OCI-LY1 (cell line): Measurements from ENCODE around the gene MIA3.
"Not testable (repeated sequence)": the region's sequence is repeated elsewhere in the genome, so short reads cannot be mapped to it uniquely, and the experiment has no call there.

Experiments
- EZH2 ChIP-seq: fragments of 200-600 bp; sonication (generic), shearing (Covaris generic); IDR thresholded peaks from 2 replicates; pipeline ENCODE4 v1.8.0; 2017; ENCODE audit warnings: borderline replicate concordance, mixed run types, mild to moderate bottlenecking, antibody characterized with exemption, low read length, moderate library complexity, mixed read lengths
- TF ChIP-seq, protein P1 (sequence below): fragments of 200-600 bp; sonication (generic), shearing (Covaris generic); IDR thresholded peaks from 2 replicates; pipeline ENCODE4 v1.5.1; 2017; ENCODE audit warnings: mild to moderate bottlenecking, antibody characterized with exemption, low read length, moderate library complexity, mixed read lengths

DNA sequence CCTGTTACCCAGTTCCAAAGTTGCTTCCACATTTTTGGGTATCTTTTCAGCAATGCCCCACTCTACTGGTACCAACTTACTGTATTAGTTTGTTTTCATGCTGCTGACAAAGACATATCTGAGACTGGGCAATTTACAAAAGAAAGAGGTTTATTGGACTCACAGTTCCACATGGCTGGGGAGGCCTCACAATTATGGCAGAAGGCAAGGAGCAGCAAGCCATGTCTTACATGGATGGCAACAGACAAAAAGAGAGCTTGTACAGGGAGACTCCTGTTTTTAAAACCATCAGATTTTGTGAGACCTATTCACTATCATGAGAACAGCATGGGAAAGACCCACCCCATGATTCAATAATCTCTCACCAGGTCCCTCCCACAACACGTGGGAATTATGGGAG lies 8.8 kb upstream of the MIA3 start:
- not testable (repeated sequence) for TF ChIP-seq EZH2
- TF ChIP-seq, protein P1, sequence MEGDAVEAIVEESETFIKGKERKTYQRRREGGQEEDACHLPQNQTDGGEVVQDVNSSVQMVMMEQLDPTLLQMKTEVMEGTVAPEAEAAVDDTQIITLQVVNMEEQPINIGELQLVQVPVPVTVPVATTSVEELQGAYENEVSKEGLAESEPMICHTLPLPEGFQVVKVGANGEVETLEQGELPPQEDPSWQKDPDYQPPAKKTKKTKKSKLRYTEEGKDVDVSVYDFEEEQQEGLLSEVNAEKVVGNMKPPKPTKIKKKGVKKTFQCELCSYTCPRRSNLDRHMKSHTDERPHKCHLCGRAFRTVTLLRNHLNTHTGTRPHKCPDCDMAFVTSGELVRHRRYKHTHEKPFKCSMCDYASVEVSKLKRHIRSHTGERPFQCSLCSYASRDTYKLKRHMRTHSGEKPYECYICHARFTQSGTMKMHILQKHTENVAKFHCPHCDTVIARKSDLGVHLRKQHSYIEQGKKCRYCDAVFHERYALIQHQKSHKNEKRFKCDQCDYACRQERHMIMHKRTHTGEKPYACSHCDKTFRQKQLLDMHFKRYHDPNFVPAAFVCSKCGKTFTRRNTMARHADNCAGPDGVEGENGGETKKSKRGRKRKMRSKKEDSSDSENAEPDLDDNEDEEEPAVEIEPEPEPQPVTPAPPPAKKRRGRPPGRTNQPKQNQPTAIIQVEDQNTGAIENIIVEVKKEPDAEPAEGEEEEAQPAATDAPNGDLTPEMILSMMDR, result not testable (repeated sequence)
